Thoracic aorta (tissue), 2 donors: ENCODE measurements around the gene ATMIN. TPM values are rescaled to one million over a fixed set of nuclear protein-coding genes. Genes with fewer than 3 reads are reported as not detected.

Experiments used
- ATAC-seq: fragments of 150-250 bp; one replicate; pipeline ENCODE4 v1.8.0; 2017; ENCODE audit warnings: low read depth; ENCODE audit not compliant: insufficient number of reproducible peaks, low FRiP score
- DNase-seq: peaks from one replicate; pipeline ENCODE4 v3.0.0-alpha.2; 2020; ENCODE audit warnings: low spot score
- H3K27ac ChIP-seq, 2 donors: fragments of 200-600 bp; sonication (generic); 1 replicate in 1 of 2; 2 replicates in 1 of 2; pipeline ENCODE4 v1.5.1; 2016; ENCODE audit warnings: mild to moderate bottlenecking in 2 of 2, moderate library complexity in 2 of 2
- H3K27me3 ChIP-seq: fragments of 200-600 bp; sonication (generic); replicated peaks from 2 replicates; pipeline ENCODE4 v1.6.0; 2016; ENCODE audit warnings: mild to moderate bottlenecking; ENCODE audit not compliant: insufficient read depth
- H3K36me3 ChIP-seq: fragments of 200-600 bp; sonication (generic); one replicate; pipeline ENCODE4 v1.5.1; 2016
- H3K4me1 ChIP-seq, 2 donors: fragments of 200-600 bp; sonication (generic); 1 replicate in 1 of 2; 2 replicates in 1 of 2; pipeline versions ENCODE4 v1.5.1 to v1.6.0; 2016; ENCODE audit warnings: low read depth in 2 of 2, mild to moderate bottlenecking in 1 of 2; ENCODE audit not compliant: control insufficient read depth in 1 of 2
- H3K4me3 ChIP-seq: fragments of 200-600 bp; sonication (generic); 2 replicates; pipeline ENCODE4 v1.5.1; 2016; ENCODE audit warnings: mild to moderate bottlenecking
- H3K9me3 ChIP-seq: fragments of 200-600 bp; sonication (generic); 2 replicates; pipeline ENCODE4 v1.5.1; 2016
- CTCF ChIP-seq: fragments of 200-600 bp; sonication (generic); IDR thresholded peaks from one replicate; pipeline ENCODE4 v1.5.1; 2019; ENCODE audit warnings: antibody characterized with exemption
- total RNA-seq, 2 donors: library from RNA; depleted of rRNA; stranded (reverse); fragments of >200 nt; gene quantifications; one replicate each; pipeline versions ENCODE4 v1.1.0 to v1.2.3, GENCODE V29; 2016

The ATMIN gene
- total RNA-seq, 2 donors from 2014 or later = 32.0 to 32.5 TPM

GRCh38 chr16:81069063-81069462 is 33.4 kb downstream of the ATMIN start:
- no peak for ATAC-seq
- Histone ChIP-seq H3K27ac (no peak overlapping the region), H3K4me1 (no peaks in the 10 kb centered on the region), H3K9me3 (no peaks in the 10 kb centered on the region), H3K27me3 (no peaks in the 10 kb centered on the region), H3K36me3 (no peaks in the 10 kb centered on the region), H3K4me3 (no peak overlapping the region)
- no peak for TF ChIP-seq CTCF
- DNase-seq = no peak

- Histone ChIP-seq H3K4me3 (no peak overlapping the region), H3K27me3 (no peaks in the 10 kb centered on the region), H3K9me3 (no peaks in the 10 kb centered on the region), H3K27ac (no peak overlapping the region), H3K4me1 (no peaks in the 10 kb centered on the region), H3K36me3 (no peaks in the 10 kb centered on the region)
- DNase-seq = no peak
- no peak for ATAC-seq
- TF ChIP-seq CTCF = no peak
Observed at GRCh38 chr16:81070979-81071378, 35.3 kb downstream of the ATMIN start.

GRCh38 chr16:81071805-81072204 is 36.2 kb downstream of the ATMIN start:
- H3K27me3 ChIP-seq = no peaks in the 10 kb centered on the region
- no peaks in the 10 kb centered on the region for H3K4me1 ChIP-seq
- H3K4me3 ChIP-seq = no peak overlapping the region
- H3K36me3 ChIP-seq = no peaks in the 10 kb centered on the region
- DNase-seq (no peak), ATAC-seq (no peak)
- no peak overlapping the region for H3K27ac ChIP-seq
- no peaks in the 10 kb centered on the region for H3K9me3 ChIP-seq
- TF ChIP-seq CTCF = no peak

GRCh38 chr16:81073560-81074330 is 38.1 kb downstream of the ATMIN start:
- no peak overlapping the region for H3K27ac ChIP-seq
- H3K9me3 ChIP-seq = no peaks in the 10 kb centered on the region
- H3K36me3 ChIP-seq = no peaks in the 10 kb centered on the region
- no peaks in the 10 kb centered on the region for H3K27me3 ChIP-seq
- H3K4me1 ChIP-seq = peaks cover 0 to 5% of the 10 kb centered on the region in 2 donors
- no peak for TF ChIP-seq CTCF
- DNase-seq = no peak
- no peak overlapping the region for H3K4me3 ChIP-seq
- ATAC-seq = no peak

GRCh38 chr16:81076566-81077075 is 41.0 kb downstream of the ATMIN start:
- DNase-seq (peak; percentile 67), ATAC-seq (peak; percentile 93)
- TF ChIP-seq CTCF = no peak
- peak overlapping the region; percentile 91 to 95 for H3K27ac ChIP-seq
- H3K4me1 ChIP-seq = peaks cover 0 to 5% of the 10 kb centered on the region in 2 donors
- H3K9me3 ChIP-seq = no peaks in the 10 kb centered on the region
- no peaks in the 10 kb centered on the region for H3K36me3 ChIP-seq
- H3K27me3 ChIP-seq = no peaks in the 10 kb centered on the region
- H3K4me3 ChIP-seq = peak overlapping the region; percentile 86
